DMS 273 treated with DMSO at 0.1 percent for 48 hours (cell line): Measurements from ENCODE around the gene BCHE.

Source experiments
- DNase-seq: peaks from one replicate; lab custom pipeline; 2025; lab: John Stamatoyannopoulos, UW

Gene BCHE

GRCh38 chr3:165749821-165750220 lies 87.4 kb downstream of the BCHE start:
- DNase-seq = no peak

GRCh38 chr3:165749241-165749640 lies 88.0 kb downstream of the BCHE start:
- DNase-seq = no peak

GRCh38 chr3:165748094-165748493 lies 89.1 kb downstream of the BCHE start:
- no peak for DNase-seq

DNA sequence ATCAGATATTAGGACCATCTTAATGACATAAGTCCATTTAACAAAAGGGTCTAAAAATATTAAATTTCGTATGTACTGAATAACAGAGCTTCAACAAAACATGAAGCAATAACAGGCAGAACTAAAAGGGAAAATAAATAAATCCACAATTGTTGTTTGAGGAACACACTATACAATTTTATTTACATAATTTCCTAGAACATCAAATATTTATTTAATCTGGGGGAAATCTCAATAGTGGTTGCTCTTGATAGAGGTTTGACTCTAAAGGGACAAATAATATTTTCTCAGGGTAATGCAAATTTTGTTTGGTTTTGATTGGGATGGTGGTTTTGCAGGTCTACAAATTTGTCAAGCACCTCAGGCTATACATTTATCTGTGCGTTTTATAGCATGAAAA lies 90.3 kb downstream of the BCHE start:
- no peak for DNase-seq

GRCh38 chr3:165744025-165744424 lies 93.2 kb downstream of the BCHE start:
- DNase-seq = no peak

DNA sequence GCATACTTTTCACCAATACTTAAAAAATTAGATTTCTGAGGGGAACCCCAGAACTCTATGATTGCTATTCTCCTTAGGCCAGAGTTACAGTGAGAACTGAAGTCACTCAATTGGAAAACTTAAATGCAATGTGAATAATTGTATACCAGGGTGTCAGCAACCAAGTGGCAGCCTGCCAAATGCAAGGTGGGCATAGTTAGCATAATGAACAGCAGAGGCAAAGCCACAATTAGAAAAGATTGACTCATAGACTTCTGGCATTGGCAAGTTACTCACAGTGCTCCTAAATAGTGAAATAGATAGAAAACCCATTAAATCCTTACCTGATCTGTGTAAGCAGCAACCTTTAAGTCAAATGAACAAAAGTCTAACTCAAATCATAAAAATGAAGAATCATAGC lies 94.9 kb downstream of the BCHE start:
- no peak for DNase-seq

DNA sequence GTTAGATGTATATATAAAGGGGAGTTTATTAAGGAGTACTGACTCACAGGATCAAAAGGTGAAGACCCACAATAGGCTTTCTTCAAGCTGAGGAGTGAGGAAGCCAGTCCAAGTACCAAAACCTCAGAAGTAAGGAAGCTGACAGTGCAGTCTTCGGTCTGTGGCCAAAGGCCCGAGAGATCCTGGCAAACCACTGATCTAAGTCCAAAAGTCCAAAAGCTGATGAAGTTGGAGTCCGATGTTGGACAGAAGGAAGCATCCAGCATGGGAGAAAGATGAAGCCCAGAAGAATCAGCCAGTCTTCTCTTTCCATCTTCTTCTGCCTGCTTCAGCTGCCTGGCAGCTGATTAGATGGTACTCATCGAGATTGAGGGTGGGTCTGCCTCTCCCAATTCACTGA lies 107.5 kb downstream of the BCHE start:
- no peak for DNase-seq

DNA sequence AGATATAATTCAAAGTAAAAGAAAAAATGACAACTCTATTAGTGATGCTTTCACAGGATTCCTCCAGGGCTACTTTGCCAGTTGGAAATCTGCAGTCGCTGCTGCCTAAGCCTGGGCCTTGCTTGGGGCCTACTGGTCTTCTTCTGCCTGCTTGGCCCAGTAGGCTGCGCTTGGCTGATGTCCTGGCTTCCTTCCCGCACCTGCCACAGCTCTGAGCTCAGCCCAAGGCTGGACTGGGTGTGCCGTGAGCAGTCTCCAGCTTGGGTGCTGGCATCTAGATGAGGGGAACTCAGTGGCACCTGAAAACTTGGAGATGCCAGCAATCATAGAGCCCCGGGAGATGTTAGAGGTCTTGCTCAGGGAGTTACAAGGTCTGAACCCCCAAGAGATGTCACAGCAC lies 108.3 kb downstream of the BCHE start:
- no peak for DNase-seq

GRCh38 chr3:165725296-165725695 lies 111.9 kb downstream of the BCHE start:
- no peak for DNase-seq
